PC-3 (cell line): ENCODE data around the gene DRAXIN. TPM values are rescaled to one million over a fixed set of nuclear protein-coding genes. Genes with fewer than 3 reads are reported as not detected.

ENCODE experiments used
- ATAC-seq: fragments of 200-7000 bp; cut with Tn5 transposase; 2 replicates; pipeline ENCODE4 v1.9.1; 2020; ENCODE audit warnings: mild to moderate bottlenecking, moderate library complexity
- Bru-seq: library from RNA; stranded (reverse); fragments of 400-500 nt; gene quantifications from one replicate; lab custom pipeline; 2021; lab: Mats Ljungman, UMichigan
- BruChase-seq, 2 experiments: library from RNA; stranded (reverse); fragments of 400-500 nt; gene quantifications; one replicate each; lab custom pipeline; 2021; lab: Mats Ljungman, UMichigan
- BruUV-seq: library from RNA; stranded (reverse); fragments of 400-500 nt; replicated peaks from 2 replicates; lab custom pipeline; 2021; lab: Mats Ljungman, UMichigan
- CTCF ChIA-PET: fragments of 300-600 bp; sonication (Branson Sonifier 250); formaldehyde crosslinking; loops from one replicate; lab custom pipeline; 2022; ENCODE audit warnings: antibody characterized with exemption; lab: Charles Lee
- POLR2A ChIA-PET: fragments of 300-600 bp; sonication (Branson Sonifier 250); formaldehyde crosslinking; loops from one replicate; lab custom pipeline; 2022; ENCODE audit warnings: antibody characterized with exemption; ENCODE audit not compliant: unreplicated experiment; lab: Charles Lee
- DNase-seq: peaks from one replicate; pipeline ENCODE4 v3.0.0-alpha.2; 2015
- H2AFZ ChIP-seq: fragments of 300-600 bp; sonication (generic); 2 replicates; pipeline ENCODE4 v1.6.0; 2016; ENCODE audit warnings: antibody characterized with exemption, low read length
- H3F3A ChIP-seq: fragments of 300-600 bp; sonication (generic); one replicate; pipeline ENCODE4 v1.6.0; 2017; ENCODE audit warnings: antibody characterized with exemption, low read length, control low read depth, mild to moderate bottlenecking; ENCODE audit not compliant: unreplicated experiment
- H3K27ac ChIP-seq: fragments of 300-600 bp; sonication (generic); 2 replicates; pipeline ENCODE4 v1.5.1; 2016; ENCODE audit warnings: mild to moderate bottlenecking, low read length
- H3K27me3 ChIP-seq: fragments of 300-600 bp; sonication (generic); 2 replicates; pipeline ENCODE4 v1.6.1; 2016; ENCODE audit warnings: low read length, mixed read lengths
- H3K36me3 ChIP-seq: fragments of 300-600 bp; sonication (generic); 2 replicates; pipeline ENCODE4 v1.6.1; 2016; ENCODE audit warnings: low read depth, mixed run types, low read length, mixed read lengths
- H3K4me1 ChIP-seq: fragments of 300-600 bp; sonication (generic); 2 replicates; pipeline ENCODE4 v1.5.1; 2016; ENCODE audit warnings: low read length; ENCODE audit not compliant: insufficient read depth
- H3K4me2 ChIP-seq: fragments of 300-600 bp; sonication (generic); 2 replicates; pipeline ENCODE4 v1.6.0; 2016; ENCODE audit warnings: low read length
- H3K4me3 ChIP-seq: fragments of 300-600 bp; sonication (generic); 2 replicates; pipeline ENCODE4 v1.5.1; 2016; ENCODE audit warnings: mild to moderate bottlenecking, low read length, mixed read lengths
- H3K79me2 ChIP-seq: fragments of 300-600 bp; sonication (generic); 2 replicates; pipeline ENCODE4 v1.6.1; 2017; ENCODE audit warnings: low read length, mixed read lengths
- H3K9ac ChIP-seq: fragments of 300-600 bp; sonication (generic); 2 replicates; pipeline ENCODE4 v1.6.0; 2016; ENCODE audit warnings: mild to moderate bottlenecking, low read length
- H3K9me2 ChIP-seq: fragments of 300-600 bp; sonication (generic); replicated peaks from 2 replicates; pipeline ENCODE4 v1.6.1; 2016; ENCODE audit warnings: mixed run types, low read length, mixed read lengths
- H3K9me3 ChIP-seq: fragments of 300-600 bp; sonication (generic); 2 replicates; pipeline ENCODE4 v1.6.1; 2016; ENCODE audit warnings: low read length, mixed read lengths
- H4K20me1 ChIP-seq: fragments of 300-600 bp; sonication (generic); 2 replicates; pipeline ENCODE4 v1.6.1; 2016; ENCODE audit warnings: low read length, mixed read lengths
- EZH2 ChIP-seq: fragments of 300-600 bp; sonication (generic); IDR thresholded peaks from one replicate; pipeline ENCODE4 v1.6.1; 2017; ENCODE audit warnings: antibody characterized with exemption, mild to moderate bottlenecking, low read length; ENCODE audit not compliant: unreplicated experiment
- EZH2phosphoT487 ChIP-seq: fragments of 300-600 bp; sonication (generic); IDR thresholded peaks from 2 replicates; pipeline ENCODE4 v1.6.1; 2018; ENCODE audit warnings: mild to moderate bottlenecking, antibody characterized with exemption, low read length, borderline replicate concordance
- intact Hi-C: fragments of 100-400 bp; cut with micrococcal nuclease; formaldehyde crosslinking; loops from 2 replicates; pipeline ENCODE4 v1.9.0; 2023
- long read RNA-seq: library from polyadenylated mRNA; unstranded; transcript quantifications from one replicate; pipeline ENCODE4 v2.0.0, GENCODE V29; 2021; ENCODE audit not compliant: unreplicated experiment
- total RNA-seq: library from RNA; depleted of rRNA; stranded (reverse); fragments of >200 nt; gene quantifications from 2 replicates; pipeline ENCODE4 v1.2.3, GENCODE V29; 2014; rRNA removed
- TF ChIP-seq, protein P1 (sequence below): fragments of 300-600 bp; sonication (generic); conservative IDR thresholded peaks from 2 replicates; pipeline ENCODE4 v1.5.1; 2017; ENCODE audit warnings: antibody characterized with exemption, low read depth, mild to moderate bottlenecking, low read length

Gene DRAXIN
- total RNA-seq (0.07 TPM in 1 of 2 replicates, not detected in the other), Bru-seq, nascent RNA (percentile 3 among the genes with signal in this experiment), BruChase-seq, experiment 1, labeled RNA remaining after a 6-hour chase (percentile 9 among the genes with signal in this experiment), BruChase-seq, experiment 2, labeled RNA remaining after a 2-hour chase (not detected)
- long read RNA-seq = 0 reads

- no peaks in the 10 kb centered on the region for H3K79me2 ChIP-seq
- TF ChIP-seq EZH2 (no peak), EZH2phosphoT487 (no peak)
- TF ChIP-seq, protein P1, sequence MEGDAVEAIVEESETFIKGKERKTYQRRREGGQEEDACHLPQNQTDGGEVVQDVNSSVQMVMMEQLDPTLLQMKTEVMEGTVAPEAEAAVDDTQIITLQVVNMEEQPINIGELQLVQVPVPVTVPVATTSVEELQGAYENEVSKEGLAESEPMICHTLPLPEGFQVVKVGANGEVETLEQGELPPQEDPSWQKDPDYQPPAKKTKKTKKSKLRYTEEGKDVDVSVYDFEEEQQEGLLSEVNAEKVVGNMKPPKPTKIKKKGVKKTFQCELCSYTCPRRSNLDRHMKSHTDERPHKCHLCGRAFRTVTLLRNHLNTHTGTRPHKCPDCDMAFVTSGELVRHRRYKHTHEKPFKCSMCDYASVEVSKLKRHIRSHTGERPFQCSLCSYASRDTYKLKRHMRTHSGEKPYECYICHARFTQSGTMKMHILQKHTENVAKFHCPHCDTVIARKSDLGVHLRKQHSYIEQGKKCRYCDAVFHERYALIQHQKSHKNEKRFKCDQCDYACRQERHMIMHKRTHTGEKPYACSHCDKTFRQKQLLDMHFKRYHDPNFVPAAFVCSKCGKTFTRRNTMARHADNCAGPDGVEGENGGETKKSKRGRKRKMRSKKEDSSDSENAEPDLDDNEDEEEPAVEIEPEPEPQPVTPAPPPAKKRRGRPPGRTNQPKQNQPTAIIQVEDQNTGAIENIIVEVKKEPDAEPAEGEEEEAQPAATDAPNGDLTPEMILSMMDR = no peak
- peak within 1 kb of the TSS; percentile 55; the same call in 1 of the 2 replicates for H3K4me3 ChIP-seq
- H3K9me2 ChIP-seq = no peaks in the 10 kb centered on the region
- no peak within 1 kb of the TSS for H3K9ac ChIP-seq
- H2AFZ ChIP-seq = 0 out of 2 replicates have a peak within 1 kb of the TSS, but pooled peaks have one; percentile 20
- DNase-seq = no peak
- H3K4me1 ChIP-seq = peaks cover 19% of the 10 kb centered on the region
- H3F3A ChIP-seq = no peaks in the 10 kb centered on the region
- ATAC-seq = no peak; the same call in 1 of the 2 replicates
- no peaks in the 10 kb centered on the region for H3K9me3 ChIP-seq
- POLR2A ChIA-PET = no interaction called here
- peak within 1 kb of the TSS; percentile 65 for H3K4me2 ChIP-seq
- intact Hi-C loops = no loop called here
- peaks cover 24% of the 10 kb centered on the region for H3K27me3 ChIP-seq
- H3K36me3 ChIP-seq = no peaks in the 10 kb centered on the region
- H3K27ac ChIP-seq = no peak within 1 kb of the TSS
- CTCF ChIA-PET = no interaction called here
- H4K20me1 ChIP-seq = no peaks in the 10 kb centered on the region
- BruUV-seq = no TSS peak
These were observed at the start of gene DRAXIN for GRCh38 chr1:11691302-11691914. DRAXIN (plus strand) TSS chr1:11691710; CDS start chr1:11706259, 14,549 bp downstream.

DNA sequence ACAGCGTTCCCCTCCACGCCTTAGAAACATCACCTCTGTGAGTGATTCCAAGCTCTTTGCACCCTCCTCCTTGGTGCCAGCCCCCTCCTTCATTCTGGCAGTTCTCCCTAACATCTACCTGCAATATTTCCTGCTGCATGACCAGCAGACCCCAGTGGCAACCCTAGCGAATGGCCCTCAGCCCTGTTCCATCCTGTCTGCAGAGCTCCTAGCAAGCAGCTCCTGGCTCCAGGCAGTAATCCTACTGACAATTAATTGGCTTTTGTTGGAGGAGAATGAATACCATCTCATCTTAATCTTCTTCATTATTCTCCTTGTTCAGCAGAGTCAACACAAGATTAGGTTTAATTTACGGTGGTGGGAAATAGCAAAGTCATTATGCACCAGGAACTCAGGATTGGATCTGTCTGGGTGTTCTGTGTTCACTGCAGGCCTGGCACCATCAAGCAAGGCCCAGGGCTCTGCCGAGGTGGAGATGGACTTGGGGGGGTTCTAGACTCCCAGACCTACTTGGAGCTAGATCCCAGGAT is 49.7 kb upstream of the DRAXIN start:
- Histone ChIP-seq H3K36me3 (no peaks in the 10 kb centered on the region), H3K9me2 (no peaks in the 10 kb centered on the region), H3K9me3 (no peaks in the 10 kb centered on the region), H3K4me3 (no peak overlapping the region), H3K9ac (no peak overlapping the region), H3K4me2 (no peak overlapping the region), H3K27ac (no peak overlapping the region), H3K27me3 (peaks cover 18% of the 10 kb centered on the region; the same call in 1 of the 2 replicates), H3K79me2 (no peaks in the 10 kb centered on the region), H3F3A (no peaks in the 10 kb centered on the region), H2AFZ (no peak overlapping the region), H3K4me1 (no peaks in the 10 kb centered on the region), H4K20me1 (no peaks in the 10 kb centered on the region)
- TF ChIP-seq, protein P1 = no peak
- no peak for TF ChIP-seq EZH2phosphoT487
- no peak for TF ChIP-seq EZH2
- ChIA-PET CTCF (interaction anchor here (0.6 to 2.3 kb wide), 2 partner anchors 604 to 741 kb away, joined by 3 to 15 read pairs; no protein-coding TSS in a partner anchor), POLR2A (no interaction called here)
- no peak for DNase-seq
- ATAC-seq = no peak
- intact Hi-C loops = loop anchor here (1.0 to 10.0 kb wide), 3 partner anchors 163 to 401 kb away; partner anchors contain the start of gene DISP3
- no TSS peak for BruUV-seq
